HG03378 (cell line): ENCODE measurements around the gene PCDHA5.

ENCODE experiments used
- ATAC-seq: cut with Tn5 transposase; IDR thresholded peaks from one replicate; pipeline ENCODE4 v1.9.1; 2021; ENCODE audit warnings: mild to moderate bottlenecking, moderate library complexity; ENCODE audit not compliant: unreplicated experiment

PCDHA5 gene

GRCh38 chr5:140857987-140858240 is 36.5 kb downstream of the PCDHA5 start:
- ATAC-seq, result no peak

GRCh38 chr5:140862441-140863295 is 41.3 kb downstream of the PCDHA5 start:
- no peak for ATAC-seq

GRCh38 chr5:140868721-140869554 is 47.5 kb downstream of the PCDHA5 start, which contains the start of gene PCDHA11:
TSS of gene PCDHA11 (plus strand) at chr5:140868957. CDS start at chr5:140869104, 147 bp downstream.
- no peak for ATAC-seq

- ATAC-seq, result no peak
These were observed 48.1 kb downstream of the PCDHA5 start for GRCh38 chr5:140869555-140869886.

- ATAC-seq, result no peak
These were observed 49.1 kb downstream of the PCDHA5 start for GRCh38 chr5:140870221-140871201.
